Activated B cell treated with CpG ODN at 0.5 μM for 24 hours (primary cell): ENCODE measurements around the gene PDE10A. TPM values are rescaled to one million over a fixed set of nuclear protein-coding genes. Genes with fewer than 3 reads are reported as not detected.

Experiments
- ATAC-seq: fragments of 200-7000 bp; cut with Tn5 transposase; one replicate; pipeline ENCODE4 v1.10.0; 2021; ENCODE audit warnings: low read depth, mild to moderate bottlenecking, moderate library complexity
- CTCF ChIA-PET: fragments of 350-600 bp; sonication (Branson Sonifier 250); formaldehyde crosslinking; loops from one replicate; lab custom pipeline; 2021; ENCODE audit warnings: antibody characterized with exemption; lab: Charles Lee
- POLR2A ChIA-PET: fragments of 350-600 bp; sonication (Branson Sonifier 250); formaldehyde crosslinking; loops from one replicate; lab custom pipeline; 2021; ENCODE audit warnings: antibody characterized with exemption; lab: Charles Lee
- DNase-seq: peaks from one replicate; pipeline ENCODE4 v3.0.0; 2022
- H3K27ac Mint-ChIP-seq: one replicate; pipeline ENCODE4 v1.8.0; 2020; ENCODE audit warnings: mixed read lengths
- H3K27me3 Mint-ChIP-seq: one replicate; pipeline ENCODE4 v1.8.0; 2021; ENCODE audit warnings: mixed read lengths
- H3K36me3 Mint-ChIP-seq: one replicate; pipeline ENCODE4 v1.8.0; 2021; ENCODE audit warnings: low read depth, mixed read lengths
- H3K4me1 Mint-ChIP-seq: one replicate; pipeline ENCODE4 v1.8.0; 2021; ENCODE audit warnings: mixed read lengths
- H3K4me3 Mint-ChIP-seq: one replicate; pipeline ENCODE4 v1.8.0; 2020; ENCODE audit warnings: mild to moderate bottlenecking, mixed read lengths
- H3K9me3 Mint-ChIP-seq: one replicate; pipeline ENCODE4 v1.8.0; 2020; ENCODE audit warnings: mixed read lengths
- intact Hi-C: fragments of 100-400 bp; cut with micrococcal nuclease; formaldehyde crosslinking; loops from one replicate; pipeline ENCODE4 v1.15.1; 2024
- total RNA-seq: library from RNA; stranded (reverse); gene quantifications from 2 replicates; pipeline ENCODE4 v1.2.3, GENCODE V29; 2022
- TF ChIP-seq, protein P1 (sequence below): fragments of 200-600 bp; IDR thresholded peaks from one replicate; pipeline ENCODE4 v1.8.0; 2022; ENCODE audit warnings: antibody characterized with exemption, mild to moderate bottlenecking

Gene PDE10A
- total RNA-seq, 1 donor from 2014 or later = not detected

DNA sequence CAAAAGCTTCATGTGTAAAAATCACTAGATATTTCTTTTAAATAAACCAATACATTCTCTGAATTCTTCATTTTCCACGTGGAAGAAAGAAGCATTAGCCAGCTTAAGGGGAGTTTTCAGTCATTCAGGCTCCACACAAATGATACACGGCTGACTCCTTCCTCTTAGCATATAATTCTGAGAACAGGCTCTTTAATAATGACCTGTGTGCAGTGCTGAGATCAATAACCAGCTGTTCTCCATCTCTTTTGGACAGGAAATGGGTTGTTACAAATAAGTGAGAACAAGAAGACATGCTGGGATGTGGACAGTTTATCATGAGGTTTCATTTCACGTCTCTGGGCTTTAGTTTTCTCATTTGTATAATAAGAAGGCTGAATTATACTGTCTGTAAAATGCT lies 206.8 kb downstream of the PDE10A start:
- intact Hi-C loops = no loop called here
- Mint-ChIP-seq H3K27me3 (no peaks in the 10 kb centered on the region), H3K4me3 (no peak overlapping the region), H3K27ac (no peak overlapping the region), H3K9me3 (peaks cover 4% of the 10 kb centered on the region), H3K4me1 (no peaks in the 10 kb centered on the region), H3K36me3 (no peaks in the 10 kb centered on the region)
- ATAC-seq (no peak), DNase-seq (no peak)
- ChIA-PET POLR2A (no interaction called here), CTCF (no interaction called here)
- TF ChIP-seq, protein P1, sequence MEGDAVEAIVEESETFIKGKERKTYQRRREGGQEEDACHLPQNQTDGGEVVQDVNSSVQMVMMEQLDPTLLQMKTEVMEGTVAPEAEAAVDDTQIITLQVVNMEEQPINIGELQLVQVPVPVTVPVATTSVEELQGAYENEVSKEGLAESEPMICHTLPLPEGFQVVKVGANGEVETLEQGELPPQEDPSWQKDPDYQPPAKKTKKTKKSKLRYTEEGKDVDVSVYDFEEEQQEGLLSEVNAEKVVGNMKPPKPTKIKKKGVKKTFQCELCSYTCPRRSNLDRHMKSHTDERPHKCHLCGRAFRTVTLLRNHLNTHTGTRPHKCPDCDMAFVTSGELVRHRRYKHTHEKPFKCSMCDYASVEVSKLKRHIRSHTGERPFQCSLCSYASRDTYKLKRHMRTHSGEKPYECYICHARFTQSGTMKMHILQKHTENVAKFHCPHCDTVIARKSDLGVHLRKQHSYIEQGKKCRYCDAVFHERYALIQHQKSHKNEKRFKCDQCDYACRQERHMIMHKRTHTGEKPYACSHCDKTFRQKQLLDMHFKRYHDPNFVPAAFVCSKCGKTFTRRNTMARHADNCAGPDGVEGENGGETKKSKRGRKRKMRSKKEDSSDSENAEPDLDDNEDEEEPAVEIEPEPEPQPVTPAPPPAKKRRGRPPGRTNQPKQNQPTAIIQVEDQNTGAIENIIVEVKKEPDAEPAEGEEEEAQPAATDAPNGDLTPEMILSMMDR = no peak

DNA sequence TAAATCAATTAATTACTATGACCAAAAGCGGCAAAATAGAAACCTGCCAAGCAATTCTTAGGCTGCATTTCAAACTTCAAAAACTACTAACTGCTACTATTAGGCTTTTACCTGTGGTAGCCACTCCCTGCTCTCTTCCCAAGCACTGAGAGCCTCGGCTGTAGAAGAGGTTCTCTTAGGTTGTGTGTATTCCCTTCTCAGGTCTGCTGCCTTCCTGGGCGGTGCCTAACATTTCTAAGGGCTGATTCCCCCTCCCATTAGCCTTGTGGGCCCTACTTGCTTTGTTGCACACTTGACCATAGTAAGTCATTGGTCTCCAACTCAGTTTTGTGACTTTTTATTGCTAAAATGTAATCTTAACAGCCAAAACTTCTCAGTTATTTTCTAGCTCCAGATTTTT lies 207.6 kb downstream of the PDE10A start:
- intact Hi-C loops = no loop called here
- no peaks in the 10 kb centered on the region for H3K27me3 Mint-ChIP-seq

DNA sequence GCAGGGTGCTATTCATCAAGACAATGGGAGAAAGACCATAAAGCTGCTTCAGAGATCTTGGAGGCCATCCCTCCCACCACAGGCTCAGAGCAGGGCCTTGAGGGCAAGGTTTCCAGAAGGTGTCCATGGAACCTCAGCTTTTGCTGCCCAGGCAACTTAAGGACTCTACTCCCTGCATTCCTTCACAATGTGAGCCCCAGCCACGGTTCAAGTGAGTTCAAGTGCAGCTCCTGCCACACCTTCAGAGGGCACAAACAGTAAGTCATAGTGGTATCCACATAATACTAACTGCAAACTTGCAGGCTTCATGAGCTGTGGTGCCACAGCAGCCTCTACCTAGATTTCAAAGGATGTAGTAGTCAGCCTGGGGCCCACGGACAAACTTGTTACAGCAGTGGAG lies 209.6 kb downstream of the PDE10A start:
- Mint-ChIP-seq H3K36me3 (no peaks in the 10 kb centered on the region), H3K27me3 (no peaks in the 10 kb centered on the region), H3K27ac (no peak overlapping the region), H3K4me1 (no peaks in the 10 kb centered on the region), H3K4me3 (no peak overlapping the region), H3K9me3 (no peaks in the 10 kb centered on the region)
- TF ChIP-seq, protein P1 = no peak
- ChIA-PET CTCF (no interaction called here), POLR2A (no interaction called here)
- DNase-seq (no peak), ATAC-seq (no peak)
- intact Hi-C loops = no loop called here

More for the DNA sequence above, 207.6 kb downstream of the PDE10A start:
- no peaks in the 10 kb centered on the region for H3K36me3 Mint-ChIP-seq
- TF ChIP-seq, protein P1 = no peak
- H3K4me3 Mint-ChIP-seq = no peak overlapping the region
- no peak overlapping the region for H3K27ac Mint-ChIP-seq
- peaks cover 4% of the 10 kb centered on the region for H3K9me3 Mint-ChIP-seq
- CTCF ChIA-PET = no interaction called here
- ATAC-seq (no peak), DNase-seq (no peak)
- POLR2A ChIA-PET = no interaction called here
- H3K4me1 Mint-ChIP-seq = no peaks in the 10 kb centered on the region

DNA sequence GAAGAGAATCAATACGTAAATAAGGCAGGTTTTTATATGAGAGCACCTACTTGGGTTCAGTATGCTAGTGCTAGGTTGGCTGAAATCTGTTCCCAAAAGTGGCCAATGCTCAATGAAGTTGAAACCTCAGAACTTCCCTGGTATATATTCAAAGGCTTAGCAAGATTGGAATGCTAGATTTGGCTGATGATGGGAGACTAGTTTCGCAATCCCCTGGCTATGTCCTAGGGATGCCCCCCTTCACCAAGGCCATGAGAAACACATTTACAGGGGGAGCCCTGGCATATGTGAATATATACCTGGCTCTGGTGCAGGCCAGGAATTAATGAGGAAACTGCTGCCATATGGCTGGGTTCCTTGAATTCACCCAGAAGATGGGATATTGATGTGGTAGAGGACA lies 211.2 kb downstream of the PDE10A start:
- Mint-ChIP-seq H3K4me1 (no peaks in the 10 kb centered on the region), H3K4me3 (no peak overlapping the region), H3K9me3 (no peaks in the 10 kb centered on the region), H3K36me3 (no peaks in the 10 kb centered on the region), H3K27me3 (no peaks in the 10 kb centered on the region), H3K27ac (no peak overlapping the region)
- TF ChIP-seq, protein P1 = no peak
- intact Hi-C loops = no loop called here
- ChIA-PET POLR2A (no interaction called here), CTCF (no interaction called here)
- DNase-seq (no peak), ATAC-seq (no peak)

DNA sequence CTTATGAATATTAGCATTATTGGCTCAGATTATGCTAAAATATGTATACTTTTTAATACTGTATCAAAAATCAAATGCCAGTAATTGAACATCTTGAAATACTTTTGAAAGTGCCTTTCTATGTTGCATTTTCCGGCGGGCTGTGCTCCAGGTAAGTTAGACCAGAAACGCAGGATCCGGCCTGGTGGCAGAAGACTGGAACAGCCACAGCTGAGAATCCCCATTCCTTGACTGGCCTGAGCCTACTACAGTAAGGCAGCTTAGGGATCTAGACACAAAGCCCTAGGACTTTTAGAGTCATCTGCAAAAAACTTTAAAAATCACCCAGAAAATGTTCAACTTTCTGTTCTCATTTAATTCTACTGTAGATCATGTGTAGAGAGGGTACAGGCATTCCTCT lies 214.8 kb downstream of the PDE10A start:
- H3K27ac Mint-ChIP-seq = no peak overlapping the region

More for the DNA sequence above, 214.8 kb downstream of the PDE10A start:
- H3K4me1 Mint-ChIP-seq = no peaks in the 10 kb centered on the region
- H3K36me3 Mint-ChIP-seq = no peaks in the 10 kb centered on the region
- POLR2A ChIA-PET = no interaction called here
- no peaks in the 10 kb centered on the region for H3K27me3 Mint-ChIP-seq
- no peak overlapping the region for H3K4me3 Mint-ChIP-seq
- intact Hi-C loops = no loop called here
- ATAC-seq (no peak), DNase-seq (no peak)
- CTCF ChIA-PET = no interaction called here
- H3K9me3 Mint-ChIP-seq = peaks cover 6% of the 10 kb centered on the region
- TF ChIP-seq, protein P1 = no peak
